ENCODE results near the gene VSX2. TPM values are rescaled to one million over a fixed set of nuclear protein-coding genes. Genes with fewer than 3 reads are reported as not detected.

VSX2 gene
- total and polyA plus RNA-seq, 2 of the 13 experiments (the other 11 are each of a cell fraction or from before 2014, with no cell fraction given): 0.05 TPM; not detected in 1

GRCh38 chr14:74249433-74250375 is 10.5 kb downstream of the VSX2 start (continued):
- TF ChIP-seq SOX13 (IDR thresholded peaks at IDR 0.05) (no peak), SOX13 (CRISPR knock-in tag; conservative IDR thresholded peaks at IDR 0.05 in 1 of 2, IDR thresholded peaks at IDR 0.05 in 1 of 2) (peak in 1 of 2 experiments; percentile 36; a peak in 1 of 4 replicates), TBX2 (CRISPR knock-in tag; IDR thresholded peaks at IDR 0.05; ENCODE audit: borderline replicate concordance) (no peak)

- H3K27ac ChIP-seq (ENCODE audit: extremely low read length, insufficient read depth, low read length): no peak overlapping the region
- H3K9me3 ChIP-seq (ENCODE audit: low read length): no peaks in the 10 kb centered on the region
- no peak overlapping the region for H2AFZ ChIP-seq (ENCODE audit: low read length)
- peaks cover 28% of the 10 kb centered on the region for H3K4me1 ChIP-seq (ENCODE audit: insufficient read depth, low read length)
- in situ Hi-C loops (cut with HindIII; ENCODE audit: extremely low pct_ligation_motif_present, low pct_unique_long_range_greater_than_20kb) (loop anchor here (5.0 kb wide), 1 partner anchor 38 kb away; no protein-coding TSS in a partner anchor), intact Hi-C loops (cut with micrococcal nuclease; ENCODE audit: unreplicated experiment) (no loop called here)
- POLR2A ChIA-PET: no interaction called here
- TF ChIP-seq NFRKB (IDR thresholded peaks at IDR 0.05): no peak
- no peak for TF ChIP-seq MTERF4 (CRISPR knock-in tag; IDR thresholded peaks at IDR 0.05)
- TF ChIP-seq ZNF30 (CRISPR knock-in tag; IDR thresholded peaks at IDR 0.05): no peak
- no peak for TF ChIP-seq ZNF570 (CRISPR knock-in tag; IDR thresholded peaks at IDR 0.05; ENCODE audit: borderline replicate concordance)
- TF ChIP-seq AKAP8 (CRISPR knock-in tag; IDR thresholded peaks at IDR 0.05): no peak
- TF ChIP-seq ZNF75D (CRISPR knock-in tag; IDR thresholded peaks at IDR 0.05; ENCODE audit: borderline replicate concordance): no peak
- no peak for TF ChIP-seq MYC (CRISPR knock-in tag; IDR thresholded peaks at IDR 0.05; ENCODE audit: borderline replicate concordance)
- 50% methylated on average over 2 of the region's 3 CpGs for WGBS (ENCODE audit: low lambda C conversion rate)
- no peaks in the 10 kb centered on the region for H3K79me2 ChIP-seq (ENCODE audit: insufficient read depth, low read length)
- H3K36me3 ChIP-seq (replicated peaks in 1 of 2; ENCODE audit: control insufficient read depth in 1 of 2, insufficient read depth in 2 of 2, low read length in 2 of 2): no peaks in the 10 kb centered on the region
- CTCF ChIA-PET (ENCODE audit: low intra/inter-chr PET ratio, low total read pairs): no interaction called here
- no TSS peak for BruUV-seq (replicated peaks)
- DNase-seq (ENCODE audit: low spot score) (no peak), FAIRE-seq (no peak), ATAC-seq (no peak)
- no peak overlapping the region for H3K9ac ChIP-seq (ENCODE audit: insufficient read depth, low read depth, low read length)
- H3K27me3 ChIP-seq (ENCODE audit: control insufficient read depth in 1 of 2, insufficient read depth in 2 of 2, low read length in 2 of 2): peaks cover 10 to 31% of the 10 kb centered on the region in 2 experiments; a peak in 4 of 5 replicates
- no peak overlapping the region for H3K4me2 ChIP-seq (ENCODE audit: low read depth, low read length)
- H4K20me1 ChIP-seq (ENCODE audit: insufficient read depth, low read length): no peaks in the 10 kb centered on the region
- H3K4me3 ChIP-seq (replicated peaks in 1 of 3; ENCODE audit: insufficient read depth in 1 of 3, low read depth in 2 of 3, low read length in 3 of 3): no peak overlapping the region
Observed at GRCh38 chr14:74255281-74255680, 16.0 kb downstream of the VSX2 start.

Measured in HepG2 (cell line).